RWPE1 (cell line): Measurements from ENCODE around the gene CERS6.
A peak's percentile ranks its signal among the peaks of the same experiment; 100 is the strongest.

Experiments
- CTCF ChIA-PET: fragments of 350-600 bp; sonication (Branson Sonifier 250); formaldehyde crosslinking; extraction: SDS; loops from one replicate; lab custom pipeline; 2021; lab: Yijun Ruan, JAX
- POLR2A ChIA-PET: fragments of 400-600 bp; formaldehyde crosslinking; extraction: SDS; loops from one replicate; lab custom pipeline; 2020; ENCODE audit warnings: antibody characterized with exemption; ENCODE audit not compliant: low non-redundant PET; lab: Yijun Ruan, JAX
- DNase-seq: peaks from one replicate; pipeline ENCODE4 v3.0.0; 2012; ENCODE audit warnings: low spot score
- H3K27ac ChIP-seq: fragments of 450-650 bp; 2 replicates; pipeline ENCODE4 v1.5.1; 2017
- TF ChIP-seq, protein P1 (sequence below): fragments of 450-650 bp; conservative IDR thresholded peaks from 2 replicates; pipeline ENCODE4 v1.5.1; 2017; ENCODE audit warnings: low read depth, mild to moderate bottlenecking

The CERS6 gene

DNA sequence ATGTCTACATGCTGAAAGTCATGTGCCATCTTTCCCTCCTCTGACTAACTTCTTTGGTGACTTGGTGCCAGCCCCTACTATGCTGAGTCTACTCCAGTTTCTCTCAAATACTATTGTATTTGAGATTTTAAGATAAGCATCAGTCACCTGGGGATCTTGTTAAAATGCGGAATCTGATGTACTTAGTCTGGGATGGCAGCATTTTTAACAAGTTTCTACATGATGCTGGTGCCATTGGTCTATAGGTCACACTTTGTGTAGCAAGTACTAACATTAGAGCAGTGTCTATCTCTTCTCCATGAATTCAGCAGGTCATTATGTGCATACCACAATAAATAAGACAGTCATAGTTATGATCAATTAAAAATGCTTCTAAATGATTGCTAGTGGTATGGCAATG, 106.9 kb downstream of the CERS6 start:
- H3K27ac ChIP-seq: no peak overlapping the region
- POLR2A ChIA-PET: no interaction called here
- CTCF ChIA-PET: no interaction called here
- TF ChIP-seq, protein P1, sequence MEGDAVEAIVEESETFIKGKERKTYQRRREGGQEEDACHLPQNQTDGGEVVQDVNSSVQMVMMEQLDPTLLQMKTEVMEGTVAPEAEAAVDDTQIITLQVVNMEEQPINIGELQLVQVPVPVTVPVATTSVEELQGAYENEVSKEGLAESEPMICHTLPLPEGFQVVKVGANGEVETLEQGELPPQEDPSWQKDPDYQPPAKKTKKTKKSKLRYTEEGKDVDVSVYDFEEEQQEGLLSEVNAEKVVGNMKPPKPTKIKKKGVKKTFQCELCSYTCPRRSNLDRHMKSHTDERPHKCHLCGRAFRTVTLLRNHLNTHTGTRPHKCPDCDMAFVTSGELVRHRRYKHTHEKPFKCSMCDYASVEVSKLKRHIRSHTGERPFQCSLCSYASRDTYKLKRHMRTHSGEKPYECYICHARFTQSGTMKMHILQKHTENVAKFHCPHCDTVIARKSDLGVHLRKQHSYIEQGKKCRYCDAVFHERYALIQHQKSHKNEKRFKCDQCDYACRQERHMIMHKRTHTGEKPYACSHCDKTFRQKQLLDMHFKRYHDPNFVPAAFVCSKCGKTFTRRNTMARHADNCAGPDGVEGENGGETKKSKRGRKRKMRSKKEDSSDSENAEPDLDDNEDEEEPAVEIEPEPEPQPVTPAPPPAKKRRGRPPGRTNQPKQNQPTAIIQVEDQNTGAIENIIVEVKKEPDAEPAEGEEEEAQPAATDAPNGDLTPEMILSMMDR: no peak
- no peak for DNase-seq

DNA sequence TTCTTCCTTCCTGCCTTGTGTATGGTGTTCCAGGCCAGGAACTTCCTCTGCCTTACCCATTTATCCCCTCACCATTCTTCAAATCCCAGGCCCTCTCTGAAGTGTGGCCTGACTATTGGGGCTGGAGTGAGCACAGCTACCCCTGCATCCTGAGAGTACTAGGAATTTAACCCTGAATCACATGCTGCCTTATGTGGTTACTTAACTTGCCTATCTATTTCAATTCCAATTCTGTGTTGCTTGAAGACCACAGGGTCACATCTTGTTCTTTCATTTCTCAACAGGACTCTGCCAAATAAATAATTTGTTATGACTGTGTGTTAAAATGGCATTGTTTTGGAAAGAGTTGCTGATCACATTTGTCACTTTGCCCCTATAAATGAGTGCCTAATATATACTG, 108.6 kb downstream of the CERS6 start:
- TF ChIP-seq, protein P1: no peak
- CTCF ChIA-PET: no interaction called here
- POLR2A ChIA-PET: no interaction called here
- DNase-seq: no peak
- no peak overlapping the region for H3K27ac ChIP-seq

DNA sequence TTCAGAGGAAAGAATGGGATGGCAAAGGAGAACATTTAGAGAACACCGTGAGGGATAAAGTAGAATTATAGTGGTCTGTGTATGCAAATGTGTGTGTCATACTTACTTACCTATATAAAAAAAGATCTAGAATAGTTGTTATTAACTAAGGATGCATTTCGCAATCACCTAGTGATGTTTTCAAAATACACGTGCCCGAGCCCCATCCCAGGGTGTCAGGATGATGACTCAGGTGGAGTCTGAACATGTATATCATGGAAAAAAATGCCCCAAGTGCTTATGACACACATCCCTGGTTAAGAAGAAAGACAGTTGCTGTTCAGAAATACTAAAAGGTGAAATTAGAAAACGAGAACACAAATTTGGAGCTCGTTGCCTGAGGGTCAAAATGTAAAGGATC, 109.0 kb downstream of the CERS6 start:
- TF ChIP-seq, protein P1: no peak
- ChIA-PET POLR2A (no interaction called here), CTCF (no interaction called here)
- peak; percentile 91 for DNase-seq
- H3K27ac ChIP-seq: no peak overlapping the region

DNA sequence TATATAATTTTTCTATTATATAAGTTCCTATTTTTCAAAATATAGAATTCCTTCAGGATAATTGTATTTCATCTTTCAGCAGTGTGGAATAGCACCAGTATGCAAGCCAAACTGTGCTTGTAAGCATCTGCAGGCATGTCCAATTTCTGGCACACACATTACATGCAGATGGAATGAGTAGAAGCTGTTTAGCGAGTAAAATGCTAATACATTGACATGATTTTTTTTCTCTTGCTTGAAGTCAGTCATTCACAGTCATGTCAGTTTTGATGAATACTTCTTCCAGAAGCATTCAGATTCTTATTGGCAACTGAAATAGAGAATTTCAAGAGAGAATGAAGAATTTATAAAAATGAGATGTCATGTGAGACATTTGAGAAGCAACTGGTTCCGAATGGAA, 109.4 kb downstream of the CERS6 start:
- TF ChIP-seq, protein P1: no peak
- no peak overlapping the region for H3K27ac ChIP-seq
- DNase-seq: no peak
- CTCF ChIA-PET: no interaction called here
- POLR2A ChIA-PET: no interaction called here

DNA sequence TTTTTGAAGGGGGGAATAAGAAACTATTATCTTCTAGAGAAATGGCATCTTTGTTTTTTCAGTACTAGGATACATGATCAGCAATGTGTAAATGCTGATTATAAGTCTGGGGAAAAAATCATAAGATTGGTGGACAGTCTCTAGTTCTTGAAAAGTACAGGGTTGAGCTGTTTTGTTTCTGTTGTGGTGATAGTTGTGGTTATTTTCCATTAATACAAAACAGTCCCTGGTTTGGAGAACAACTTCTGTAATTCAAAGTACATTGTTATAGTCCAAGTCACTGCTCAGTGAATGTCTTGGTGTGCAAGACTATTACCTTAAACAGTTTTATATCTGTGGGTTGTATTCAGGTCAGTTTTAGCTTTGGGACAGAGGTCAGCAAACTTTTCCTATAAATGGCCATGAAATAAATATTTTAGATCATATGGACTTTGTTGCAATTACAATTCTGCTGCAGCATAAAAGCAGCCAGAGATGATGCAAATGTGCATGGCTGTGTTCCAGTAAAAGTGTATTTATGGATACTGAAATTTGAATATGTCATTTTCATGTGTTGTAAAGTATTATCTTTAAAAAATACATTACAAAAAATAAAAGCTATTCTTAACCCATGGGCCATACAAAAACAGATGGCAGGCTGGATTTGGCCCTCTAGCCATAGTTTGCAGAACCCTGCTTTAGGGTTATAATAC, 111.0 kb downstream of the CERS6 start:
- TF ChIP-seq, protein P1: no peak
- DNase-seq: no peak
- no peak overlapping the region for H3K27ac ChIP-seq
- CTCF ChIA-PET: no interaction called here
- POLR2A ChIA-PET: no interaction called here

DNA sequence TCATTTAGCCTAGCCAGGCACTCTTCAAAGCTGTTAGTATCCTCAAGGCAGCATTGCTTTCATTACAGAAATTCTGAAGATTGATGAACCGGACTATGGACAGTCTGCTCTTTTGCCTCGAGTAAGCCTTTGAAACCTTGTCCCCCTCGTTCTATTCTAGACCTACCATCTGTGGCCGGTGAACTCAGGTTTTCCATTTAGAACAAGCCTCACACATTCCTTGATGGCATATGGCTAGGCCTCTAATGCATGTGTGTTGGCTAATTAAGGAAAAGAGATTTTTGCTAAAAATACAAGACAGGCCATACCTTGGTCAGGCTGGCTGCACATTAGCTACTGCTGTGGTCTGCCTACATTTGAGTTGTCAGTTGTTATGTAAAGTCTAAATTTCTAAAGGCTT, 111.8 kb downstream of the CERS6 start:
- DNase-seq: no peak
- POLR2A ChIA-PET: no interaction called here
- no peak overlapping the region for H3K27ac ChIP-seq
- CTCF ChIA-PET: no interaction called here
- TF ChIP-seq, protein P1: no peak
